Suprapubic skin (tissue), 4 donors: ENCODE data around the gene DIAPH1.
A peak's percentile ranks its signal among the peaks of the same experiment; 100 is the strongest.

ENCODE experiments used
- CTCF ChIP-seq, 2 donors: fragments of 200-600 bp in 1 of 2; fragments of 450-650 bp in 1 of 2; sonication (generic) in 1 of 2; IDR thresholded peaks; one replicate each; pipeline ENCODE4 v1.5.1; 2016 to 2019; ENCODE audit warnings: antibody characterized with exemption in 2 of 2, mild to moderate bottlenecking in 1 of 2, moderate library complexity in 1 of 2
- EP300 ChIP-seq: sonication (generic); formaldehyde crosslinking; IDR thresholded peaks from one replicate; pipeline ENCODE4 v1.6.1; 2017; ENCODE audit warnings: antibody characterized with exemption
- POLR2A ChIP-seq, 2 donors: fragments of 450-650 bp; IDR thresholded peaks; one replicate each; pipeline ENCODE4 v1.6.1; 2017; ENCODE audit warnings: antibody characterized with exemption in 2 of 2, mild to moderate bottlenecking in 2 of 2, moderate library complexity in 2 of 2
- POLR2AphosphoS5 ChIP-seq, 3 donors: sonication (generic); formaldehyde crosslinking; IDR thresholded peaks; one replicate each; pipeline ENCODE4 v1.6.1; 2017; ENCODE audit warnings: antibody characterized with exemption in 3 of 3

GRCh38 chr5:141475625-141476131, 143.1 kb downstream of the DIAPH1 start, which contains the start of gene PCDHGC3:
- TF ChIP-seq CTCF (IDR thresholded peaks at IDR 0.05): peak in 1 of 2 donors; percentile 25
- TF ChIP-seq POLR2AphosphoS5 (IDR thresholded peaks at IDR 0.05): peak in 2 of 3 donors; percentile 35 to 71
- TF ChIP-seq EP300: no peak
- TF ChIP-seq POLR2A (IDR thresholded peaks at IDR 0.05): peak in 1 of 2 donors; percentile 49
